ENCODE measurements around the gene ZC3H12A.

Gene ZC3H12A

GRCh38 chr1:37493336-37494098, 19.1 kb downstream of the ZC3H12A start:
- H3K4me1 ChIP-seq: no peaks in the 10 kb centered on the region
- no peak overlapping the region for H3K9ac ChIP-seq
- no peaks in the 10 kb centered on the region for H3K36me3 ChIP-seq (ENCODE audit: control insufficient read depth, insufficient read depth, low read length)
- no peak for TF ChIP-seq CTCF (IDR thresholded peaks at IDR 0.05)
- no peak overlapping the region for H2AFZ ChIP-seq
- no peak overlapping the region for H3K4me3 ChIP-seq (ENCODE audit: low read depth, low read length)
- H3K27ac ChIP-seq: no peak overlapping the region
- no peaks in the 10 kb centered on the region for H3K27me3 ChIP-seq (ENCODE audit: control insufficient read depth, insufficient read depth, low read length)
- H3K4me2 ChIP-seq (ENCODE audit: low read length): no peak overlapping the region
- H3K9me3 ChIP-seq (ENCODE audit: control insufficient read depth, low read length): no peaks in the 10 kb centered on the region
- no peaks in the 10 kb centered on the region for H3K79me2 ChIP-seq

DNA sequence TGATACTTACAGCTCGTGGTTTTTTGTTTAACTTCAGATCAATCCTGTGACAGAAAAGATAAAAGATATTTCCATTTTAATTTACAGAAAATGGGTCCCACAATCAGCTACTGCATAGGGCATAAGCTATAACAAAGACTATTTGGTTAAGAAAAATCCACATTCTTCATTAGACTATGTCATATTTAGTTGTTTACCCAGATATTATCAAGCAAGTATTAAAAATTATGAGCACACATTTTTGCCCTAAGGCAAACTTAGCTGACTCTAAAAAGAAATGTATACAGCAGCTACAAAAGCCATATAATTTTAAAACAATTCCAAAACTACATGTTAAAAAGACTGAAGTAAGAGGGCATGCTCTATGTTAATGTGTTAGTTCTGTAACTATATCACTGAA, 21.5 kb downstream of the ZC3H12A start:
- Histone ChIP-seq H2AFZ (no peak overlapping the region), H3K4me1 (no peaks in the 10 kb centered on the region), H3K27me3 (ENCODE audit: control insufficient read depth, insufficient read depth, low read length) (no peaks in the 10 kb centered on the region), H3K9ac (no peak overlapping the region), H3K36me3 (ENCODE audit: control insufficient read depth, insufficient read depth, low read length) (no peaks in the 10 kb centered on the region), H3K4me3 (ENCODE audit: low read depth, low read length) (no peak overlapping the region), H3K27ac (no peak overlapping the region), H3K79me2 (no peaks in the 10 kb centered on the region), H3K4me2 (ENCODE audit: low read length) (no peak overlapping the region), H3K9me3 (ENCODE audit: control insufficient read depth, low read length) (no peaks in the 10 kb centered on the region)
- no peak for TF ChIP-seq CTCF (IDR thresholded peaks at IDR 0.05)

- Histone ChIP-seq H3K27ac (no peak overlapping the region), H3K9me3 (ENCODE audit: control insufficient read depth, low read length) (no peaks in the 10 kb centered on the region), H2AFZ (no peak overlapping the region), H3K36me3 (ENCODE audit: control insufficient read depth, insufficient read depth, low read length) (no peaks in the 10 kb centered on the region), H3K27me3 (ENCODE audit: control insufficient read depth, insufficient read depth, low read length) (no peaks in the 10 kb centered on the region), H3K4me1 (no peaks in the 10 kb centered on the region), H3K9ac (no peak overlapping the region), H3K4me3 (ENCODE audit: low read depth, low read length) (no peak overlapping the region), H3K4me2 (ENCODE audit: low read length) (no peak overlapping the region), H3K79me2 (no peaks in the 10 kb centered on the region)
- no peak for TF ChIP-seq CTCF (IDR thresholded peaks at IDR 0.05)
Measured at GRCh38 chr1:37497832-37498231, 23.5 kb downstream of the ZC3H12A start.

GRCh38 chr1:37498872-37499617, 24.7 kb downstream of the ZC3H12A start:
- H3K27ac ChIP-seq: no peak overlapping the region
- no peaks in the 10 kb centered on the region for H3K27me3 ChIP-seq (ENCODE audit: control insufficient read depth, insufficient read depth, low read length)

More at GRCh38 chr1:37498872-37499617, 24.7 kb downstream of the ZC3H12A start:
- TF ChIP-seq CTCF (IDR thresholded peaks at IDR 0.05): no peak
- no peaks in the 10 kb centered on the region for H3K4me1 ChIP-seq
- H2AFZ ChIP-seq: no peak overlapping the region
- H3K4me3 ChIP-seq (ENCODE audit: low read depth, low read length): no peak overlapping the region
- H3K9ac ChIP-seq: no peak overlapping the region
- H3K9me3 ChIP-seq (ENCODE audit: control insufficient read depth, low read length): no peaks in the 10 kb centered on the region
- H3K36me3 ChIP-seq (ENCODE audit: control insufficient read depth, insufficient read depth, low read length): no peaks in the 10 kb centered on the region
- peak overlapping the region; percentile 24 for H3K4me2 ChIP-seq (ENCODE audit: low read length)
- no peaks in the 10 kb centered on the region for H3K79me2 ChIP-seq
